Stimulated activated CD4-positive, alpha-beta T cell treated with anti-CD3 and anti-CD28 coated beads, Interleukin-1b, Interleukin-23, amount 100 ng/mL, for 48 hours (primary cell): ENCODE results near the gene ZBTB46.

ENCODE experiments used
- DNase-seq: peaks from one replicate; pipeline ENCODE4 v3.0.0-alpha.2; 2020

ZBTB46 gene

DNA sequence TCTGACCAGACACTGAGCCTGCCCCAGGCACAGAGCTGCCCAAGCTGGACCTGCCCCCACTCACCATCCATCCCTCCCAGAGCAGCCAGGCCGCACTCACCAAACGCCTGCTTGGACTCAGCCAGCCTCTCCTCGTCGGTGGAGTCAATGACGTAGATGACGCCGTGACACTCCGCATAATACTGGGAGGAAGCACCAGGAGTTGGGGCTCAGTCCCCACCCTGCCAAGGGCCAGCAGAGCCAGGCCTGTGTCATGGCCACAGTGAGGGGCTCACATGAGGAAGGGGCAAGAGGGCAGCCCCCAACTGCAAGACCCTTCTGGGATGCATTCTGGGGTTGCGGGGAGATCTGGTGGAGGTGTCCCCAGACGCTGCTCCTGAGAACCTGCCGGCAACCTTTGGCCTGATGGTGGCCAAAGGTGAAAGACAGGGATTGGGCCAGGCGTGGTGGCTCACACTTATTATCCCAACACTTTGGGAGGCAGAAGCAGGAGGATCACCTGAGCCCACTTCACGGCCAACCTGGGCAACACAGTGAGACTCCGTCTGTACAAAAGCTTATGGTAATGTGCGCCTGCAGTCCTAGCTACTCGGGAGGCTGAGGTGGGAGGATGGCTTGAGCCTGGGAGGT is 128.9 kb downstream of the ZBTB46 start:
- no peak for DNase-seq

DNA sequence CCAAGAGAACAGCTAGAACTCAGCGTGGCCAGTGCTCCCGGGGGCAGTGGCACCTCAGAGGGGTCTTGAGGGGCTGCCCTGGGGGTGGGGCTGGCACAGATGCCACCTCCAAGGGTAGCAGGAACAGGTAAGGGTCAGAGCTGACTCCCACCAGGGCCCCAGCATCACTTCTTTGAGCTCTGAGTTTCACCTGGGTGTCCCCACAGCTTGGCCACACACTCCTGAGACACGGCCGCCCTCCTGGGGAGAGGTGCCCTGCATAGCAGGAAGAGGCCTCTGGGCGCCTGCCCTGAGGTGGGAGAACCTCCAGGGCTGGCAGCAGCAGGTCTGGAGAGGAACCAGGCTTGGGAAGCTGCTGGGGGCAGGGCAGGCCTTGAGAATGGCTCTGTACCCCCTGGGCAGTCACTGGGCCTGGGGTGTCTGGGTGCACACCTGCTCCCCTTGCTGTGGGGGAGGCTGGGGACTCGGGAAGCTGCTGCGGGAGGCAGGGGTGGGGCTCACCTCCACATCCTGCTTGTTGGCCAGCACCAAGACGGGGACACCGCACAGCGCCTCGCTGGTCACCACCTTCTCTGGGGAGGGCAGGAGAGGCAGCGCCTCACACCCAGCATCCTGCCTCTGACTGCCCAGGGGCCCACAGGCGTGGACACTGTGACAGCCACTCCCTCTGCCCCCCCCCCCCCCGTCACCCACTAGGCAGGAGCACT is 129.6 kb downstream of the ZBTB46 start:
- no peak for DNase-seq

DNA sequence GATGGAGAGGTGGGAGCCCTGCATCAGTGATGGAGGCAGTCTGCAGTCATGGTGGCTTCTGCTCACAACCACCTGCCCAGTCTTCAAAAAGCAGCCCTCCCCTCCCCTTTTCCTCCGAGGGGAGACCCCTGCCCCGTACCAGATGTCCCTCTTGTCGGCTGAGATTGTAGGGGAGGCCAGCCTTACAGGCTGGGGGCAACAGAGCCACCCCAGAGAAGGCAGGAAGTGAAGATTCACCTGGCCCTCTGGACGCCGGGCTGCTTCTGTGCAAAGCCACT is 130.1 kb downstream of the ZBTB46 start:
- no peak for DNase-seq

DNA sequence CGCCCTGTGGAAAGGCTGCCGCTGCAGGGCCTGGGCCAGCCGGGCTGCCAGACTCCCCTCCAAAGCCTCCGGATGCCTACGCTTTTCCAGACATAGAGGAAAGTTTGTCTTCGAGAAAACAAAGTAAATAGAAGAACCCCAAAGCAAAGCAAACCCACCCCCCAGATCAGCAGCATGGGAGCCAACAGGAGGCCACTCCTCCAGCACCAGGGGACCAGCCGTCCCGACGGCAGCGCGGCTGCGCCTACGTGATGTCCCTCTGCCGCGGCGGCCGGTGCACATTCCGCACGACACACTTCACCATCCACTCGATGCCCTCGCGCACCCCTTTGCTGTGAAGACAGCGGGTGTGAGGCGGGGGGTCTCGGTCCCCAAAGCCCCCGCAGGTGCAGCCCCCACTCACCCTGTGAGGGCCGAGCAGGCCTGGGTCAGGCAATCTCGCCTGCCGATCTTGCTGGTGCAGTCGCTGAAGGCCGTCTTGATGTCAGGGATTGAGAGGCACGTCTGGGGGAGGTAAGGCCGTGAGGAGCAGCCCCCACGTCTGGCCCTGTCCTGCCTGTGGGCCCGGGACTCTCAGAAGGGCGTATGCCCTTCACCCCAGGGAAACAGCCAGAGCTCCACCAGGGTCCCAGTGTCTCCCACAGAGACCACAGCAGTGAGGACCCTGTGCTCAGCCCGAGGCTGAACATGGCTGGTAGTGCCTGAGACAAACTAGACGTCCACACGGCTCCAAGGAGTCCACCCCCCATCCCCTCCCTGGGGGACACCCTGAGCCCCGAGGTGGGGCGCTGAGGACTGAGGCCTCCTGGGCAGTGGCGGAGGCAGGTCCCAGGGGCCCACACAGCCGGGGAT is 130.6 kb downstream of the ZBTB46 start:
- no peak for DNase-seq

DNA sequence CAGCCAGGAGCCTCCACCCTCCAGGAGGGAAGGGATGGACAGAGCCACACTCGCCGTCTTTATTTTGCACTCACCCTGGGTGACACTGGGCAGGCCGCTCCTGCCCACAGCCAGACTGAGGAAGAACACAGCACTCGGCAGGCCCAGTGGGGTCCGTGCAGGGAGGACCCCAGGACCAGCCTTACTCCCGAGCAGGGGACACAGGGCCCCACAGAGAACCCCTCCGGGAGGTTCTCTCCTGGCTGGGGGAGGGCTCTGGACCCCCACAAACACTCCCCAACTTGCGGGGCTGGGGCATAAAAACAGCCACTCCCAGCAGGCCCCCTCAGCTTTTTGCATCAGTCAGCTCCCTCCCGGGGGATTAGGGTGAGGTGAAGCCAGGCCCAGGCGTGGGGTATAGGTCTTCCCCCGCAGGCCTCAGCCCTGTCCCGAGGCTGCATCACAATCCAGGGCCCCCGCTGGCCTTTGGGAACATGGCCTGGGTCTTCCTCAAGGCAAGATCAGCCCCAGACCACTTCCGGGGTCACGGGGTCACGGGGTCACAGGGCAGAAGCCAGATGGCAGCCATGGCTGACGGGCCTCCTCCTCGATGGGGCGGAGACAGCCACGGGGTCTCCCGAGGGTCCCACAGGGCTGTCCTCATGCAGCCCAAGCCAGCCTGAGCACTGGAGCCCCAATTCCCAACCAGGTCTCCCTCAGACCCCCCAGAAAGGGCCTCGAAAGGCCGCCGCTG is 131.4 kb downstream of the ZBTB46 start:
- DNase-seq, result no peak

DNA sequence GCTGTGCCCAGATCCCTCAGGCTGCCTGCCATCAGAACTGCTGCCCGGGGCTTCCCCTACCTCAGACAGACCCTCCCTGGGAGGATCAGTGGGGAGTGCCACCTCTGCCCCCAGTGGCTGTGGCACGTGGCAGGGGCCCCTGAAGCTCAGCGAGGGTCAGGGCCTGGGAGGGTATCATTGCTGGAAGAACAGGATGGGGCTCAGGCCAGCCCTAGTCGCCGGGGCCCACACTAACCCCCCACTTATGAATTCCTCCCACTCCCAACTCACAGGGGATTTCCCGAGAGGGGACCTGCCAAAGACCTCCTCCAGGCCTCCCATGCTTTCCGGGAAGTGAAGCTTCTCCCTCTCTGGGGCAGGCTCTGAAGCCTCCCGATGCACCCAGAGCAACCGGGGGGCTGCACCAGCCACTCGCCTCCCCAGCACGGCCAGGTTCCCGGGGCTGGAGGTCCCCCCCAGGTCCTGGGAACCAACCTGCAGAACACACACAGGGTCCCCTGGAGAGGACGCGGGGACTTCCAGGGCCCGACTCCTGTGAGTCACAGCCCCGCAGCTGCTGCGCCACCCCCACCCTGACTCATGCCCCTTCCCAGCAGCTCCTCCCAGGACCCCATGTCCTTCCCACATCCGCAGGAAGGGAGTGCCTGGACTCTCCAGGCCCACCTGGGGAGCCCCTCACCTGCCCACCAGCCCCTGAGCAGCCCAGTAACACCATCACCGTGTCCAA is 132.2 kb downstream of the ZBTB46 start:
- peak; percentile 67 for DNase-seq

DNA sequence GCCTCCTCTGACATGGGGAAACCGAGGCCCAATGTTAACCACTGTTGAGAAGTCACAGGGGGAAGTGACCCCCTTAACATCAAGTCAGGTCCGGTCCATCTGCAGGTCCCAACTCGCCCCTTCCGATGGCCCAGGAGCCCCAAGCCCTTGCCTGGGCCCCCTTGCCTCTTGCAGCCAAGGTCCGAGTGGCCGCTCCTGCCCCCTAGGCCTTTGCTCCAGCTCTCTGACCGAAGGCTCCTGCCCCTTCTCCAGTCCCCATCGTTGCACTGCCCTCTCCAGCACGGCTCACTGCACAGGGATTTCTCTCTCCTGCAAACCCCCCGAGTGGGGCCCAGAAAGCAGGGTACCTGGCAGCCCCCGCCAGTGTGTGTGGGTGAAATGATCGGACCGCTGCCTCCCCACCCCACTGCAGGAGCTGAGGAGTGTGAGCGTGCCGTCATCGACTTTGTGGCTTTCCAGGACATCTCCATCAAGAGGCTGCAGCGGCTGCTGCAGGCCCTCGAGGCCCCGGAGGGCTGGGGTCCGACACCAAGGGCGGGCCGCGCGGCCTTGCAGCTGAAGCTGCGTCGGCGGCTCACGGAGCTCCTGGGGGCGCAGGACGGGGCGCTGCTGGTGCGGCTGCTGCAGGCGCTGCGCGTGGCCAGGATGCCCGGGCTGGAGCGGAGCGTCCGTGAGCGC is 133.1 kb downstream of the ZBTB46 start:
- DNase-seq, result no peak

DNA sequence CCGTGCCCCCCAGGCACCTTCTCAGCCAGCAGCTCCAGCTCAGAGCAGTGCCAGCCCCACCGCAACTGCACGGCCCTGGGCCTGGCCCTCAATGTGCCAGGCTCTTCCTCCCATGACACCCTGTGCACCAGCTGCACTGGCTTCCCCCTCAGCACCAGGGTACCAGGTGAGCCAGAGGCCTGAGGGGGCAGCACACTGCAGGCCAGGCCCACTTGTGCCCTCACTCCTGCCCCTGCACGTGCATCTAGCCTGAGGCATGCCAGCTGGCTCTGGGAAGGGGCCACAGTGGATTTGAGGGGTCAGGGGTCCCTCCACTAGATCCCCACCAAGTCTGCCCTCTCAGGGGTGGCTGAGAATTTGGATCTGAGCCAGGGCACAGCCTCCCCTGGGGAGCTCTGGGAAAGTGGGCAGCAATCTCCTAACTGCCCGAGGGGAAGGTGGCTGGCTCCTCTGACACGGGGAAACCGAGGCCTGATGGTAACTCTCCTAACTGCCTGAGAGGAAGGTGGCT is 133.7 kb downstream of the ZBTB46 start:
- DNase-seq, result no peak

DNA sequence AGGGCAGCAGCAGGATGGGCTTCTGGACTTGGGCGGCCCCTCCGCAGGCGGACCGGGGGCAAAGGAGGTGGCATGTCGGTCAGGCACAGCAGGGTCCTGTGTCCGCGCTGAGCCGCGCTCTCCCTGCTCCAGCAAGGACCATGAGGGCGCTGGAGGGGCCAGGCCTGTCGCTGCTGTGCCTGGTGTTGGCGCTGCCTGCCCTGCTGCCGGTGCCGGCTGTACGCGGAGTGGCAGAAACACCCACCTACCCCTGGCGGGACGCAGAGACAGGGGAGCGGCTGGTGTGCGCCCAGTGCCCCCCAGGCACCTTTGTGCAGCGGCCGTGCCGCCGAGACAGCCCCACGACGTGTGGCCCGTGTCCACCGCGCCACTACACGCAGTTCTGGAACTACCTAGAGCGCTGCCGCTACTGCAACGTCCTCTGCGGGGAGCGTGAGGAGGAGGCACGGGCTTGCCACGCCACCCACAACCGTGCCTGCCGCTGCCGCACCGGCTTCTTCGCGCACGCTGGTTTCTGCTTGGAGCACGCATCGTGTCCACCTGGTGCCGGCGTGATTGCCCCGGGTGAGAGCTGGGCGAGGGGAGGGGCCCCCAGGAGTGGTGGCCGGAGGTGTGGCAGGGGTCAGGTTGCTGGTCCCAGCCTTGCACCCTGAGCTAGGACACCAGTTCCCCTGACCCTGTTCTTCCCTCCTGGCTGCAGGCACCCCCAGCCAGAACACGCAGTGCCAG is 134.3 kb downstream of the ZBTB46 start, which contains the start of gene TNFRSF6B:
Gene TNFRSF6B, plus strand, starts transcription at position 25 of the 729 bp plus-strand sequence. Its CDS starts 116 bp downstream, at position 141.
- no peak for DNase-seq

DNA sequence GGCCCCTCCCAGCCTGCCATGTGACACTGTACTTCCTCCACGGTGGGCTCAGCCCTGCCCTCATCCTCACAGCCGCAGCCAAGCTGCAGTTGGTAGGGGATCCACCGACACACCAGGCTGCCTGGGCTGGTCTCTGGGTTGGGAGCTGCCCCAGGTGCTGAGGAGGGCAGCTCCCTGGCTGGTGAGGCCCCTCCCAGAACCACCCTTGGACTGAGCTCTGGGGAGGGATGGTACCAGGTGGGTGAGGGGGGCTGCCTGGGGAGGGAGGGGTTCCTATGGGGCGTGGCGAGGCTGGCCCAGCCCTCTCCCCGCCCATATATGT is 134.8 kb downstream of the ZBTB46 start:
- no peak for DNase-seq

DNA sequence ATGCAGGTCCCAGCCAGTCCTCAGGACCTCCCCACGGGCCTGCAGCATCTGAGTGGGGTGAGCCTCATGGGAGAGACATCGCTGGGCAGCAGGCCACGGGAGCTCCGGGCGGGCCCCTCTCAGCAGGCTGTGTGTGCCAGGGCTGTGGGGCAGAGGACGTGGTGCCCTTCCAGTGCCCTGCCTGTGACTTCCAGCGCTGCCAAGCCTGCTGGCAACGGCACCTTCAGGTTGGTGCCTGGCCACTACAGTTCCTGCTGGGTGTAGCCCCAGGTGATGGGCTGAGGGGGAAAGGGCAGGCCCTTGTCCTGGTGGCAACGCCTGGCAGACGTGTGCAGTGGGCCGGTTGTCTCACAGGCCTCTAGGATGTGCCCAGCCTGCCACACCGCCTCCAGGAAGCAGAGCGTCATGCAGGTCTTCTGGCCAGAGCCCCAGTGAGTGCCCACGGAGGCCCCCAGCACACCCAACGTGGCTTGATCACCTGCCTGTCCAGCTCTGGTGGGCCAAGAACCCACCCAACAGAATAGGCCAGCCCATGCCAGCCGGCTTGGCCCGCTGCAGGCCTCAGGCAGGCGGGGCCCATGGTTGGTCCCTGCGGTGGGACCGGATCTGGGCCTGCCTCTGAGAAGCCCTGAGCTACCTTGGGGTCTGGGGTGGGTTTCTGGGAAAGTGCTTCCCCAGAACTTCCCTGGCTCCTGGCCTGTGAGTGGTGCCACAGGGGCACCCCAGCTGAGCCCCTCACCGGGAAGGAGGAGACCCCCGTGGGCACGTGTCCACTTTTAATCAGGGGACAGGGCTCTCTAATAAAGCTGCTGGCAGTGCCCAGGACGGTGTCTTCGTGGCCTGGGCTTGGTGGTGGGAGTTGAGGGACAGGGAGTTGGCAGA is 135.4 kb downstream of the ZBTB46 start:
- no peak for DNase-seq

DNA sequence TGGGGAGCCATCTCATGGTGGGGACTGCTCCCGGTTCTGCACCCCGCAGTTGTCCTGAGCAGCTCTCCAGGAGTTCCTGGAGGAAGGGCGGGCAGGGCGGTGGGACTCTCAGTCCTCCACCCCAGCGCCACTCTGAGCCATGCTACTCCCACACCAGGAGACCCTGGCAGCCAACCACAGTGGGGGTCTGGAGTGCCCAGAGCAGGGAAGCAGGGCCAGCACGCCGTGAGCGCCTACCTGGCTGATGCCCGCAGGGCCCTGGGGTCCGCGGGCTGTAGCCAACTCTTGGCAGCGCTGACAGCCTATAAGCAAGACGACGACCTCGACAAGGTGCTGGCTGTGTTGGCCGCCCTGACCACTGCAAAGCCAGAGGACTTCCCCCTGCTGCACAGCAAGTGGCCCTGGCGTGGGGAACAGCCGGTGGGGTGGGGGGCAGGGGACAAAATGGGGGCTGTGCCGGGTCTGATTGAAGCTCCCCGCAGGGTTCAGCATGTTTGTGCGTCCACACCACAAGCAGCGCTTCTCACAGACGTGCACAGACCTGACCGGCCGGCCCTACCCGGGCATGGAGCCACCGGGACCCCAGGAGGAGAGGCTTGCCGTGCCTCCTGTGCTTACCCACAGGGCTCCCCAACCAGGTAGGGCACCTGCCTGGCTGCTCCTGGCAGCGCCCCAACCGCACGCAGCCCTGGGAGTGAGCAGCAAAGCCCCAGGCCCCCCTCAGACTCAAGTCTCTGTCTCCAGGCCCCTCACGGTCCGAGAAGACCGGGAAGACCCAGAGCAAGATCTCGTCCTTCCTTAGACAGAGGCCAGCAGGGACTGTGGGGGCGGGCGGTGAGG is 136.3 kb downstream of the ZBTB46 start:
- DNase-seq, result no peak

DNA sequence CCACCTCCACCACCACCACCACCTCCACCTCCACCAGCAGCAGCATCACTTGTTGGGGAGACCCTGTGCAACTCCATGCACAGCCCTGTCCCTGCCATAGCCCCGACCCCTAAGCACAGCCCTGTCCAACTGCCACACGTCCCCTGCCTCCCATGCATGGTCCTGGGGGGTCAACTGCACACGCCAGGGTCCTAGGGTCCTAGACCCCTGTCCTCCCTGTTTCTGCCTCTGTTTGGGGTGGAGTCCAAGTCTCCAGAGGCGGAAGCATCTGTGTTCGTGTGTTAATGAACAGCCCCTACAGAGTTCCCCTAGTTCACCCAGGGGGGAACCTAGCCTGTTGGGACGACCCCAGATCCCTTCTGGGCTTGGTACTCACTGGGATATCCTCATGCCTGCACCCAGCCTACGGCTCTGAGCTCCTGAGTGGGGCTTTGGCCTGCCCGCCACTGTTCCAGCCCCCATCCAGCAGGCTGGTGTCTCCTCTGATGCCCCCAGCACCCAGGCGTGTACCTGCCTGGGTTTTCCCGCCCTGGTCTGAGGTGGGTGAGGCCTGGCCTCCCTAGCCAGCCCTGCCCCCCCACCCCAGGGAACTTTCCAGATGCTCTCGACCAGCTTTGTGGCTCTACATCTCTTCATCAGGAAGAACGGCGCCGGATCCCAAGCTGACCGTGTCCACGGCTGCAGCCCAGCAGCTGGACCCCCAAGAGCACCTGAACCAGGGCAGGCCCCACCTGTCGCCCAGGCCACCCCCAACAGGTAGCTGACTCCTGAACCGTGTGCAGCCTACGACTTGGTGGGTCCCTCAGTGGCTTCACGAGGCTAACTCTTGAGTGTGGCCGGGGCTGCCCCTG is 137.1 kb downstream of the ZBTB46 start:
- DNase-seq, result no peak
